HCT116 (cell line): ENCODE data around the gene DBP. TPM values are rescaled to one million over a fixed set of nuclear protein-coding genes. Genes with fewer than 3 reads are reported as not detected.

Experiments used
- ATAC-seq: fragments of 200-7000 bp; cut with Tn5 transposase; 2 replicates; pipeline ENCODE4 v1.9.1; 2020; ENCODE audit warnings: mild to moderate bottlenecking, moderate library complexity
- BruUV-seq: library from RNA; stranded (reverse); fragments of 400-500 nt; replicated peaks from 2 replicates; lab custom pipeline; 2021; lab: Mats Ljungman, UMichigan
- CTCF ChIA-PET: fragments of 300-600 bp; sonication (Branson Sonifier 250); formaldehyde crosslinking; loops from one replicate; lab custom pipeline; 2021; ENCODE audit warnings: antibody characterized with exemption; lab: Charles Lee
- POLR2A ChIA-PET: fragments of 300-600, 350-600 bp; sonication (Branson Sonifier 250); formaldehyde crosslinking; loops from one replicate; lab custom pipeline; 2021; ENCODE audit warnings: antibody characterized with exemption; lab: Charles Lee
- RAD21 ChIA-PET, 2 experiments: fragments of 300-600 bp; sonication (Branson Sonifier 250); formaldehyde crosslinking; loops; one replicate each; lab custom pipeline; 2023; ENCODE audit warnings: low total read pairs in 2 of 2; ENCODE audit not compliant: uncharacterized antibody in 2 of 2, unreplicated experiment in 2 of 2, low non-redundant PET in 1 of 2; lab: Charles Lee
- DNase-seq: peaks from one replicate; pipeline ENCODE4 v3.0.0-alpha.2; 2010; ENCODE audit warnings: low read depth, low spot score
- H2AFZ ChIP-seq: fragments of 200-600 bp; shearing (Covaris generic), sonication (generic); 2 replicates; pipeline ENCODE4 v1.6.1; 2017; ENCODE audit warnings: low read depth, mixed run types, mixed read lengths, antibody characterized with exemption, low read length; ENCODE audit not compliant: poor library complexity, severe bottlenecking
- H3K27ac ChIP-seq: 2 replicates; pipeline ENCODE4 v1.5.1; 2012; ENCODE audit warnings: low read depth, low read length
- H3K27me3 ChIP-seq: fragments of 200-600 bp; sonication (generic); 2 replicates; pipeline ENCODE4 v1.6.1; 2016; ENCODE audit warnings: mixed run types, low read length, mixed read lengths; ENCODE audit not compliant: insufficient read depth
- H3K36me3 ChIP-seq, 2 experiments: fragments of 200-500 bp in 1 of 2; fragments of 200-600 bp in 1 of 2; sonication (Bioruptor generic) in 1 of 2; sonication (generic) in 1 of 2; 2 replicates each; pipeline versions ENCODE4 v1.5.1 to v1.6.1; 2014 to 2016; ENCODE audit warnings: low read length in 2 of 2, inconsistent platforms in 1 of 2, mixed read lengths in 1 of 2, mixed run types in 1 of 2; ENCODE audit not compliant: insufficient read depth in 2 of 2, control insufficient read depth in 1 of 2
- H3K4me1 ChIP-seq, 2 experiments: fragments of 200-600 bp in 1 of 2; sonication (generic) in 1 of 2; 2 replicates each; pipeline versions ENCODE4 v1.5.1 to v1.6.1; 2012 to 2017; ENCODE audit warnings: low read length in 2 of 2, inconsistent platforms in 1 of 2, mild to moderate bottlenecking in 1 of 2, mixed read lengths in 1 of 2, mixed run types in 1 of 2, moderate library complexity in 1 of 2; ENCODE audit not compliant: insufficient read depth in 2 of 2, control insufficient read depth in 1 of 2
- H3K4me2 ChIP-seq: fragments of 200-600 bp; sonication (generic); 2 replicates; pipeline ENCODE4 v1.6.1; 2017; ENCODE audit warnings: mixed run types, low read length, mixed read lengths
- H3K4me3 ChIP-seq, 2 experiments: fragments of 200-600 bp in 1 of 2; sonication (generic) in 1 of 2; replicated peaks in 1 of 2; 2 replicates each; pipeline ENCODE4 v1.5.1; 2011 to 2016; ENCODE audit warnings: low read length in 2 of 2, control low read depth in 1 of 2, low read depth in 1 of 2, mild to moderate bottlenecking in 1 of 2, mixed read lengths in 1 of 2, mixed run types in 1 of 2
- H3K79me2 ChIP-seq: fragments of 200-600 bp; sonication (generic); 2 replicates; pipeline ENCODE4 v1.6.1; 2017; ENCODE audit warnings: mild to moderate bottlenecking, mixed run types, low read length, moderate library complexity, mixed read lengths; ENCODE audit not compliant: insufficient read depth
- H3K9ac ChIP-seq: fragments of 200-600 bp; sonication (generic); 2 replicates; pipeline ENCODE4 v1.6.1; 2016; ENCODE audit warnings: low read length, mixed read lengths
- H3K9me2 ChIP-seq: fragments of 200-600 bp; sonication (generic), shearing (Covaris generic); 2 replicates; pipeline ENCODE4 v1.6.1; 2017; ENCODE audit warnings: mixed run types, mild to moderate bottlenecking, moderate library complexity; ENCODE audit not compliant: insufficient read depth
- H3K9me3 ChIP-seq, 2 experiments: fragments of 200-500 bp in 1 of 2; fragments of 200-600 bp in 1 of 2; sonication (Bioruptor generic) in 1 of 2; sonication (generic) in 1 of 2; 2 replicates each; pipeline ENCODE4 v1.6.1; 2014 to 2017; ENCODE audit warnings: low read length in 2 of 2, mixed read lengths in 2 of 2, inconsistent platforms in 1 of 2, low read depth in 1 of 2, mild to moderate bottlenecking in 1 of 2, mixed run types in 1 of 2, moderate library complexity in 1 of 2; ENCODE audit not compliant: control insufficient read depth in 1 of 2, insufficient read depth in 1 of 2
- H4K20me1 ChIP-seq: fragments of 200-600 bp; sonication (generic), shearing (Covaris generic); 2 replicates; pipeline ENCODE4 v1.6.1; 2017; ENCODE audit warnings: mixed run types, mild to moderate bottlenecking, moderate library complexity; ENCODE audit not compliant: insufficient read depth
- CBX3 ChIP-seq: IDR thresholded peaks from 2 replicates; pipeline ENCODE4 v1.6.1; 2012; ENCODE audit warnings: low read depth
- CEBPB ChIP-seq: IDR thresholded peaks from 2 replicates; pipeline ENCODE4 v1.6.1; 2012; ENCODE audit warnings: low read depth
- CTCF ChIP-seq, 3 experiments: fragments of 200-600 bp in 1 of 3; sonication (generic) in 1 of 3; IDR thresholded peaks in 2 of 3; conservative IDR thresholded peaks in 1 of 3; 2 replicates each; pipeline ENCODE4 v1.5.1; 2012 to 2017; ENCODE audit warnings: low read depth in 2 of 3, low read length in 2 of 3, antibody characterized with exemption in 1 of 3, borderline replicate concordance in 1 of 3, control low read depth in 1 of 3, mild to moderate bottlenecking in 1 of 3, mixed read lengths in 1 of 3, mixed run types in 1 of 3, moderate library complexity in 1 of 3; ENCODE audit not compliant: insufficient read depth in 1 of 3
- EZH2 ChIP-seq: fragments of 200-600 bp; sonication (generic); IDR thresholded peaks from 2 replicates; pipeline ENCODE4 v1.6.1; 2017; ENCODE audit warnings: antibody characterized with exemption, mixed run types
- EZH2phosphoT487 ChIP-seq: fragments of 200-600 bp; IDR thresholded peaks from 2 replicates; pipeline ENCODE4 v1.6.1; 2018; ENCODE audit warnings: antibody characterized with exemption, borderline replicate concordance
- FOSL1 ChIP-seq: IDR thresholded peaks from 2 replicates; pipeline ENCODE4 v1.6.1; 2012; ENCODE audit warnings: low read depth
- MAX ChIP-seq: IDR thresholded peaks from 2 replicates; pipeline ENCODE4 v1.6.1; 2012
- RAD21 ChIP-seq: IDR thresholded peaks from 2 replicates; pipeline ENCODE4 v1.6.1; 2012; ENCODE audit warnings: low read depth, mild to moderate bottlenecking
- SIN3A ChIP-seq: IDR thresholded peaks from 2 replicates; pipeline ENCODE4 v1.6.1; 2012; ENCODE audit warnings: low read depth
- SP1 ChIP-seq: IDR thresholded peaks from 2 replicates; pipeline ENCODE4 v1.6.1; 2012; ENCODE audit warnings: low read depth
- SRF ChIP-seq: IDR thresholded peaks from 2 replicates; pipeline ENCODE4 v1.6.1; 2012; ENCODE audit warnings: low read depth
- TCF7L2 ChIP-seq: IDR thresholded peaks from 2 replicates; pipeline ENCODE4 v1.7.0; 2011; ENCODE audit warnings: borderline replicate concordance, inconsistent platforms; ENCODE audit not compliant: insufficient read depth, insufficient read length; ENCODE audit errors: extremely low read depth
- ZFX ChIP-seq: fragments of 450-650 bp; IDR thresholded peaks from 2 replicates; pipeline ENCODE4 v1.6.1; 2017
- intact Hi-C: fragments of 100-400 bp; cut with micrococcal nuclease; formaldehyde crosslinking; loops from 2 replicates; pipeline ENCODE4 v1.10.0; 2022
- total RNA-seq: library from RNA; stranded (reverse); gene quantifications from one replicate; pipeline ENCODE4 v1.2.1, GENCODE V29; 2021; ENCODE audit not compliant: unreplicated experiment
- TF ChIP-seq, protein P1 (sequence below): IDR thresholded peaks from 2 replicates; pipeline ENCODE4 v1.6.1; 2011; ENCODE audit warnings: mild to moderate bottlenecking, low read length, moderate library complexity; ENCODE audit not compliant: insufficient replicate concordance; ENCODE audit errors: extremely low read depth

The DBP gene
- total RNA-seq, 1 experiment from 2014 or later = 45.9 TPM

- Histone ChIP-seq H3K79me2 (no peaks in the 10 kb centered on the region), H4K20me1 (no peaks in the 10 kb centered on the region), H3K4me2 (no peak overlapping the region), H3K36me3 (no peaks in the 10 kb centered on the region), H3K9me3 (no peaks in the 10 kb centered on the region), H3K4me1 (peaks cover 2 to 17% of the 10 kb centered on the region in 2 experiments; a peak in 3 of 4 replicates), H3K27ac (no peak overlapping the region), H3K9me2 (no peaks in the 10 kb centered on the region), H2AFZ (no peak overlapping the region), H3K4me3 (no peak overlapping the region), H3K27me3 (no peaks in the 10 kb centered on the region), H3K9ac (no peak overlapping the region)
- ChIA-PET POLR2A (no interaction called here), RAD21 (no interaction called here), CTCF (no interaction called here)
- TF ChIP-seq, protein P1, sequence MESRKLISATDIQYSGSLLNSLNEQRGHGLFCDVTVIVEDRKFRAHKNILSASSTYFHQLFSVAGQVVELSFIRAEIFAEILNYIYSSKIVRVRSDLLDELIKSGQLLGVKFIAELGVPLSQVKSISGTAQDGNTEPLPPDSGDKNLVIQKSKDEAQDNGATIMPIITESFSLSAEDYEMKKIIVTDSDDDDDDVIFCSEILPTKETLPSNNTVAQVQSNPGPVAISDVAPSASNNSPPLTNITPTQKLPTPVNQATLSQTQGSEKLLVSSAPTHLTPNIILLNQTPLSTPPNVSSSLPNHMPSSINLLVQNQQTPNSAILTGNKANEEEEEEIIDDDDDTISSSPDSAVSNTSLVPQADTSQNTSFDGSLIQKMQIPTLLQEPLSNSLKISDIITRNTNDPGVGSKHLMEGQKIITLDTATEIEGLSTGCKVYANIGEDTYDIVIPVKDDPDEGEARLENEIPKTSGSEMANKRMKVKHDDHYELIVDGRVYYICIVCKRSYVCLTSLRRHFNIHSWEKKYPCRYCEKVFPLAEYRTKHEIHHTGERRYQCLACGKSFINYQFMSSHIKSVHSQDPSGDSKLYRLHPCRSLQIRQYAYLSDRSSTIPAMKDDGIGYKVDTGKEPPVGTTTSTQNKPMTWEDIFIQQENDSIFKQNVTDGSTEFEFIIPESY = no peak
- no peak for TF ChIP-seq RAD21
- no peak for TF ChIP-seq SRF
- TF ChIP-seq CTCF (IDR thresholded peaks at IDR 0.05 in 2 of 3, conservative IDR thresholded peaks at IDR 0.05 in 1 of 3; ENCODE audit: borderline replicate concordance in 1 of 3, insufficient read depth in 1 of 3, low read depth in 2 of 3, low read length in 2 of 3) = no peak
- BruUV-seq = no TSS peak
- DNase-seq = no peak
- no peak for ATAC-seq
- intact Hi-C loops = no loop called here
Measured at GRCh38 chr19:48663667-48664066, 26.5 kb upstream of the DBP start.

DNA sequence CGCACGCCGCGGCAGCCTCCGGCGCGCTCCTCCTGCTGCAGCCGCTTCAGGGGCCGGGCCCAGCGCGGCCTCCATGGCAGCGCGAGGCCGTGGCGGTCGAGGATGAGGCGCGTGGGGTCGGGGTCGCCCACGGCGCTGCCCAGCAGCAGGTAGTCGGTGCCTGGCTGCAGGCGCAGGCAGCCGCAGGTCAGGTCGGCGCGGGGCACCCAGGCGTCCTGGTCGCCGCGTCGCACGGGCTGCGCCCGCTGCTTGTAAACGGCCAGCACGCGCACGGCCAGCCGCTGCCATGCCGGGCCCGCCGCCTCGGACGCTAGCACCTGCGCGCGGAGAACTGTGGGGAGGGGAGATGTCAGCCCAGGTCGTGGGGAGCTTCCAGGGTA, 24.5 kb upstream of the DBP start:
- POLR2A ChIA-PET = no interaction called here
- Histone ChIP-seq H3K27me3 (no peaks in the 10 kb centered on the region), H3K4me2 (no peak overlapping the region), H3K4me3 (no peak overlapping the region), H3K9me2 (no peaks in the 10 kb centered on the region), H4K20me1 (no peaks in the 10 kb centered on the region), H3K79me2 (no peaks in the 10 kb centered on the region), H3K4me1 (peaks cover 2 to 24% of the 10 kb centered on the region in 2 experiments; a peak in 3 of 4 replicates), H3K9ac (no peak overlapping the region), H3K9me3 (no peaks in the 10 kb centered on the region), H3K36me3 (no peaks in the 10 kb centered on the region), H3K27ac (peak overlapping the region; percentile 23; the same call in 1 of the 2 replicates), H2AFZ (no peak overlapping the region)
- intact Hi-C loops = no loop called here
- no peak for DNase-seq
- no TSS peak for BruUV-seq
- ATAC-seq = no peak
- RAD21 ChIA-PET = no interaction called here
- no peak for TF ChIP-seq EZH2phosphoT487
- no peak for TF ChIP-seq EZH2
- TF ChIP-seq ZFX = no peak
- TF ChIP-seq TCF7L2 = no peak
- TF ChIP-seq MAX = no peak
- no peak for TF ChIP-seq CBX3
- no peak for TF ChIP-seq SP1
- no peak for TF ChIP-seq CEBPB
- TF ChIP-seq FOSL1 = no peak
- TF ChIP-seq SIN3A = no peak
- CTCF ChIA-PET = no interaction called here
